Right cardiac atrium (tissue), 5 donors: ENCODE data around the gene SPATA1. TPM values are rescaled to one million over a fixed set of nuclear protein-coding genes. Genes with fewer than 3 reads are reported as not detected.

Experiments
- ATAC-seq, 2 donors: fragments of 200-7000 bp; cut with Tn5 transposase; one replicate each; pipeline versions ENCODE4 v1.8.0 to v1.9.1; 2020; ENCODE audit warnings: moderate library complexity in 2 of 2, mild to moderate bottlenecking in 1 of 2
- DNase-seq, 3 donors: peaks; one replicate each; pipeline ENCODE4 v3.0.0-alpha.2; 2020
- H3K27ac ChIP-seq: one replicate; pipeline ENCODE4 v1.5.1; 2013; ENCODE audit warnings: mild to moderate bottlenecking, low read length, control low read depth, moderate library complexity
- H3K27me3 ChIP-seq: one replicate; pipeline ENCODE4 v1.6.1; 2013; ENCODE audit not compliant: control insufficient read depth, insufficient read depth
- H3K4me1 ChIP-seq: one replicate; pipeline ENCODE4 v1.6.1; 2013; ENCODE audit warnings: low read length; ENCODE audit not compliant: control insufficient read depth, insufficient read depth
- H3K4me3 ChIP-seq: one replicate; pipeline ENCODE4 v1.5.1; 2013; ENCODE audit warnings: low read length, control low read depth
- H3K9me3 ChIP-seq: one replicate; pipeline ENCODE4 v1.6.1; 2013; ENCODE audit warnings: low read length; ENCODE audit not compliant: control insufficient read depth
- WGBS: extraction: QIAGEN DNeasy Blood & Tissue Kit; methylation state at CpG from one replicate; pipeline ENCODE4 v1.1.7; 2013; 5-methylcytosine and 5-hydroxymethylcytosine counted together
- intact Hi-C, 4 donors: fragments of 100-400 bp; cut with DNase I; formaldehyde crosslinking; loops; one replicate each; pipeline versions ENCODE4 v1.11.0 to v1.14.0; 2022 to 2023
- long read RNA-seq, 4 donors: library from polyadenylated mRNA; unstranded; transcript quantifications; one replicate each; pipeline ENCODE4 v2.0.0, GENCODE V29; 2020 to 2021
- polyA plus RNA-seq: library from polyadenylated mRNA; stranded (reverse); fragments of 200-250 nt; gene quantifications from one replicate; pipeline ENCODE4 v1.2.3, GENCODE V29; 2013
- total RNA-seq, 4 donors: library from RNA; stranded (reverse); fragmentation: NEBNext Ultra II Directional; extraction: Animal tissue kit (Norgen Biotek cat#: 25700); gene quantifications; one replicate each; pipeline ENCODE4 v1.2.1, GENCODE V29; 2021
- donor health status: healthy with polysubstance abuse.
- donor health status: DM: no; HTN: yes; CAD: no.
- donor health status: DM: no; HTN: no; CAD: no.
- donor health status: DM: no; HTN: yes; CAD: no; lungs with severe emphysema.
- donor health status: DM: yes; HTN: yes; CAD: no.

Gene SPATA1
- 1 to 10 TPM in 3 of 4 donors, under 1 TPM in 1; 0.69 to 2.5 (median 1.5) TPM for total RNA-seq
- 0.57 TPM for polyA plus RNA-seq
- long read RNA-seq, donor 1, partial matches to known transcripts, result 0 of 8 reads
- long read RNA-seq, donor 1, other reads (novel, unspliced or antisense), result 8 of 8 reads
- long read RNA-seq, donor 2, result 0 reads
- long read RNA-seq, donor 3, partial matches to known transcripts, result 0 of 5 reads
- long read RNA-seq, donor 3, other reads (novel, unspliced or antisense), result 5 of 5 reads
- long read RNA-seq, donor 4, partial matches to known transcripts, result 0 of 1 reads
- long read RNA-seq, donor 4, other reads (novel, unspliced or antisense), result 1 of 1 reads

GRCh38 chr1:84506002-84506728 lies at the start of gene SPATA1, which contains the start of gene GNG5:
TSS of gene SPATA1 (plus strand) at chr1:84506386. CDS start at chr1:84516360, 9,974 bp downstream.
TSS of gene GNG5 (minus strand) at chr1:84506581. CDS start at chr1:84506091, 490 bp downstream.
- Histone ChIP-seq H3K4me1 (no peaks in the 10 kb centered on the region), H3K27me3 (no peaks in the 10 kb centered on the region), H3K27ac (peak within 1 kb of the TSS; percentile 96), H3K4me3 (peak within 1 kb of the TSS; percentile 90), H3K9me3 (no peaks in the 10 kb centered on the region)
- ATAC-seq, result peak; percentile 97 to 98
- WGBS, result under 1% methylated on average over 60 of the region's 60 CpGs
- peak; percentile 99 to 100 (median 100) for DNase-seq
- intact Hi-C loops, result no loop called here

- no peak overlapping the region for H3K4me3 ChIP-seq
- H3K4me1 ChIP-seq, result no peaks in the 10 kb centered on the region
- WGBS, result 66% methylated on average over 1 of the region's 1 CpG
- H3K27ac ChIP-seq, result no peak overlapping the region
- DNase-seq (no peak), ATAC-seq (no peak)
- intact Hi-C loops, result no loop called here
- H3K27me3 ChIP-seq, result no peaks in the 10 kb centered on the region
- no peaks in the 10 kb centered on the region for H3K9me3 ChIP-seq
Measured at GRCh38 chr1:84462118-84462517, 44.1 kb upstream of the SPATA1 start.

GRCh38 chr1:84467298-84467697 lies 38.9 kb upstream of the SPATA1 start:
- H3K4me3 ChIP-seq, result no peak overlapping the region
- H3K27ac ChIP-seq, result no peak overlapping the region
- H3K4me1 ChIP-seq, result no peaks in the 10 kb centered on the region
- intact Hi-C loops, result no loop called here
- ATAC-seq (no peak), DNase-seq (no peak)
- H3K9me3 ChIP-seq, result no peaks in the 10 kb centered on the region
- H3K27me3 ChIP-seq, result no peaks in the 10 kb centered on the region

GRCh38 chr1:84476225-84476624 lies 30.0 kb upstream of the SPATA1 start:
- H3K27ac ChIP-seq, result no peak overlapping the region
- peaks cover under 1% of the 10 kb centered on the region for H3K4me1 ChIP-seq
- no peak overlapping the region for H3K4me3 ChIP-seq
- ATAC-seq (no peak), DNase-seq (no peak)
- intact Hi-C loops, result no loop called here
- whole genome bisulfite sequencing, result 32% methylated on average over 1 of the region's 1 CpG
- H3K27me3 ChIP-seq, result peaks cover 3% of the 10 kb centered on the region
- H3K9me3 ChIP-seq, result no peaks in the 10 kb centered on the region

GRCh38 chr1:84478876-84479868 lies 27.0 kb upstream of the SPATA1 start, which contains the start of gene RPF1:
TSS of gene RPF1 (plus strand) at chr1:84479266. CDS start at chr1:84479282, 16 bp downstream.
- H3K27ac ChIP-seq, result peak within 1 kb of the TSS; percentile 84
- peak; percentile 73 to 89 (median 85) for DNase-seq
- 4% methylated on average over 51 of the region's 51 CpGs for WGBS
- H3K4me3 ChIP-seq, result peak within 1 kb of the TSS; percentile 90
- peaks cover 2% of the 10 kb centered on the region for H3K4me1 ChIP-seq
- no peaks in the 10 kb centered on the region for H3K9me3 ChIP-seq
- ATAC-seq, result peak; percentile 96 to 98
- peaks cover 3% of the 10 kb centered on the region for H3K27me3 ChIP-seq
- intact Hi-C loops, result no loop called here

GRCh38 chr1:84479998-84480397 lies 26.2 kb upstream of the SPATA1 start:
- intact Hi-C loops, result no loop called here
- ATAC-seq (no peak), DNase-seq (no peak)
- Histone ChIP-seq H3K4me3 (peak overlapping the region; percentile 90), H3K27ac (no peak overlapping the region), H3K9me3 (no peaks in the 10 kb centered on the region), H3K27me3 (peaks cover 3% of the 10 kb centered on the region), H3K4me1 (peaks cover 2% of the 10 kb centered on the region)
- 4% methylated on average over 9 of the region's 9 CpGs for WGBS

- Histone ChIP-seq H3K27ac (no peak overlapping the region), H3K9me3 (no peaks in the 10 kb centered on the region), H3K4me1 (peaks cover 2% of the 10 kb centered on the region), H3K27me3 (peaks cover 3% of the 10 kb centered on the region), H3K4me3 (peak overlapping the region; percentile 90)
- WGBS, result 84% methylated on average over 4 of the region's 4 CpGs
- intact Hi-C loops, result no loop called here
- ATAC-seq (no peak), DNase-seq (no peak)
Measured at GRCh38 chr1:84480650-84481049, 25.5 kb upstream of the SPATA1 start.

GRCh38 chr1:84481317-84481716 lies 24.9 kb upstream of the SPATA1 start:
- ATAC-seq, result no peak
- H3K4me3 ChIP-seq, result no peak overlapping the region
- intact Hi-C loops, result no loop called here
- no peak overlapping the region for H3K27ac ChIP-seq
- no peaks in the 10 kb centered on the region for H3K9me3 ChIP-seq
- DNase-seq, result no peak
- H3K27me3 ChIP-seq, result peaks cover 3% of the 10 kb centered on the region
- H3K4me1 ChIP-seq, result peaks cover 2% of the 10 kb centered on the region
- 92% methylated on average over 2 of the region's 2 CpGs for WGBS

- Histone ChIP-seq H3K4me3 (no peak overlapping the region), H3K27ac (no peak overlapping the region), H3K4me1 (no peaks in the 10 kb centered on the region), H3K27me3 (no peaks in the 10 kb centered on the region), H3K9me3 (no peaks in the 10 kb centered on the region)
- intact Hi-C loops, result no loop called here
- ATAC-seq (no peak), DNase-seq (no peak)
- 61% methylated on average over 3 of the region's 3 CpGs for WGBS
Measured at GRCh38 chr1:84488107-84488506, 18.1 kb upstream of the SPATA1 start.

- WGBS, result 92% methylated on average over 2 of the region's 2 CpGs
- intact Hi-C loops, result no loop called here
- Histone ChIP-seq H3K9me3 (no peaks in the 10 kb centered on the region), H3K27me3 (no peaks in the 10 kb centered on the region), H3K4me3 (no peak overlapping the region), H3K27ac (no peak overlapping the region), H3K4me1 (no peaks in the 10 kb centered on the region)
- no peak for ATAC-seq
- DNase-seq, result no peak
Measured at GRCh38 chr1:84489766-84490165, 16.4 kb upstream of the SPATA1 start.
